Activated CD4-positive, alpha-beta T cell treated with anti-CD3 and anti-CD28 coated beads, Interleukin-2, Interleukin-4, amounts not matched to agents 100 ng/mL and 50 ng/mL, durations not matched to agents 16 hours and 8 hours (primary cell): Measurements from ENCODE around the gene MRPL20.
A peak's percentile ranks its signal among the peaks of the same experiment; 100 is the strongest.
"Not testable (repeated sequence)": the region's sequence is repeated elsewhere in the genome, so short reads cannot be mapped to it uniquely, and the experiment has no call there.

Experiments
- DNase-seq: peaks from one replicate; pipeline ENCODE4 v3.0.0-alpha.2; 2020; ENCODE audit warnings: low spot score

The MRPL20 gene

GRCh38 chr1:1425753-1426495, 18.8 kb upstream of the MRPL20 start:
- DNase-seq: no peak

- no peak for DNase-seq
Measured at GRCh38 chr1:1425426-1425752, 18.3 kb upstream of the MRPL20 start.

GRCh38 chr1:1424707-1425106, 17.6 kb upstream of the MRPL20 start:
- DNase-seq: no peak

DNA sequence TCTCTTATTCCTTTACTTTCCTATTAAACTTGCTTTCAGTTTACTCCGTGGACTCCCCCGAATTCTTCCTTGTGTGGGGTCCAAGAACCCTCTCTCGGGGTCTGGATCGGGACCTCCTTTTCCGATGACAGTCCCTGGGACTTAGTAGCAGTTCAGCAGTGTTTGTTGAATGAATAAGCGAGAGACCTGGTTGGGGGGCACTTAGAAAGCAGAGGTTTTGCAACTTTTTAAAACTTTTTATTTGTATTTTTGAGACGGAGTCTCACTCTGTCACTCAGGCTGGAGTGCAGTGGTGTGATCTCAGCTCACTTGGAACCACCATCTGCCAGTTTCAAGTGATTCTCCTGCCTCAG, 16.1 kb upstream of the MRPL20 start:
- no peak for DNase-seq

- no peak for DNase-seq
Measured at GRCh38 chr1:1422465-1423244, 15.6 kb upstream of the MRPL20 start.

GRCh38 chr1:1421907-1422464, 14.9 kb upstream of the MRPL20 start:
- no peak for DNase-seq

DNA sequence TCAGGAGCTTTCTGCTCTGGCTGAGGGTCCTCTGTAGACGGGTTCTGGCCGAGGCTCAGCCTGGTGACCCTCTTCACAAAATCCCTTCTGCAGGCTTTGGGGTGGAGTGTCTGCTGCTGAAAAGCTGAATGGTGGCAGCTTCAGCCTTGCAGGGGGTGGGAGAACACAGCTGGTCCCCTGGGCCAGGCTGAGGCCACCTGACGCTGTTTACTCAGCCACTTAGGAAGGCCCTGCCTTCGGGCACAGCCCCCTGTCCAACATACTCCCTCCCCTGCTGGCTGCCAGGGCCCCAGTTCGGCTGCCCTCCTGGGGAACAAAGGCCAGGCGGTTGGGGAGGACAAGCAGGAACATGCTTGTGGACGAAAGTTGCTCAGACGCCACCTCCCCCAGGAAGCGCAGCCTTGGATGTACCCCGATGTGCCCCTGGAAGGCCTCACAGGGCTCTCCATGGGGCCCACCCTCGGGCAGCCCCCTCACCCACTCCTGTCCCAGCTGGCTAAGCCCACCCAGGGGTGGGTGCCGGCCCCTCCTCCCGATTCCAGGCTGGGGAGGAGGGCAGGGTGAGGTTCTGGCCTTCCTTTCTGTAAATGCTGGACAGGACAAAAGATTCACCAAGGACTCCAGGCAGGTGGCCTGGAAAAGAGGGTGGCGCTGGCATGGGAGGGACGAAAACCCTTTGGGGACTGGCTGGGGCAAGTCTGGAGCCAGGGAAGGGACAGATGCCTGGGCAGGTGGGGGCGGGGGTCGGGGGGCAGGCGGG, 14.2 kb upstream of the MRPL20 start, which contains the start of gene ANKRD65:
ANKRD65 (minus strand) TSS at position 130 of the 760 bp plus-strand sequence. CDS start 271 bp downstream, outside the sequence.
- DNase-seq: no peak

DNA sequence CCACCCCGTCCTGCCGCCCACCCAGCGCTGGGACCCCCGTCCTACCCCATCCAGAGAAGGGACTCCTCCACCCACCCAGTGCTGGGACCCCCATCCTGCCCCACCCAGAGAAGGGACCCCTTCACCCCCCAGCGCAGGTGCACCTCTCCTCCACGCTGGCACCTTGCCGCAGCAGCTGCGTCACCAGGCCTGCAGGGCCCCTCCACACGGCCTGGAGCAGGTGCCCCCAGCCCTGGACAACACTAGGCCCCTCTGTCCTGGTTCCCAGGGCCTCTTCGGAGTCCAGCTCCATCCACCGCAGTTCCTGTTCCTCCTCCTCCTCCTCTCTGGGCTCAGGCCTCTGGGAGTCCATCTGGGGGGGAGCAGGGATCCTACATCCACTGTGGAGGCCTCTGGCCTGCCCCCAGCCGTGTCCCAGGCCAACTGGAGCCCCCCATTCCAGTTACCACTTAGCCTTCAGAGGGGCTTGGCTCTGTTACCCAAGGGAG, 13.6 kb upstream of the MRPL20 start:
- no peak for DNase-seq

DNA sequence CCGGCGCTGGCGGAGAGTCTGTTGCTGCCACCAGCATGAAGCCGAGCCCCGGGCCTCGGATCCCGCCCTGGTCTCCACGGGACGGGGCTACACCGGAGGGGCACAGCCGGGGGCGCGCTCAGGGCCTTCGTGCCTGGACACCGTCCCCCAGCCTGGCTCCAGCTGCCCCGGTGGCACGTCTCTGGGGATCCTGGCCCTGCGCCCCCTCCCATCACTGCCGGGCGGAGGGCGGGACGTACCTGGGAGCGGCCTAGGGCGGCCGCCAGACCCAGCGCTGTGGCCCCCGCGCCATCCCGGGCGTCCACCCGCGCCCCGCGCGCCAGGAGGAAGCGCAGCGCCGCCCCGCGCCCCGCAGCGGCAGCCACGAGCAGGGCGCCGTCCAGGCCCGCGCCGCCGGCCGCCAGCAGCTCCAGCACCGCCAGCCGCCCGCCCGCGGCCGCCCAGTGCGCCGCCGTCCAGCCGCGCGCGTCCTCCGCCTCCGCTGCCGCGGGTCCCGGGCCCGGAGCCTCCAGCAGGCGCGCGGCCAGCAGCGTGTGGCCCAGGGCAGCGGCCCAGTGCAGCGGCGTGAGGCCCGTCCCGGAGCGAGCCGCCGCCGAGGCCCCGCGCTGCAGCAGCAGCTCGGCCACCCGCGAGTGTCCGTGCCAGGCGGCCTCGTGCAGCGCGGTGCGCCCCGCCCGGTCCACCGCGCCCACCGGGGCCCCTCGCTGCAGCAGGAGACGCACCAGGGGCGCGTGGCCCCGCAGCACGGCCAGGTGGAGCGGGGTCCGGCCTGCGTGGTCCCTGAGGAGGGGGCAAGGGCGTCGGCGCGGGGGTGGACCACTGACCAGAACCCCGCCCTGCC, 12.9 kb upstream of the MRPL20 start:
- DNase-seq: no peak

DNA sequence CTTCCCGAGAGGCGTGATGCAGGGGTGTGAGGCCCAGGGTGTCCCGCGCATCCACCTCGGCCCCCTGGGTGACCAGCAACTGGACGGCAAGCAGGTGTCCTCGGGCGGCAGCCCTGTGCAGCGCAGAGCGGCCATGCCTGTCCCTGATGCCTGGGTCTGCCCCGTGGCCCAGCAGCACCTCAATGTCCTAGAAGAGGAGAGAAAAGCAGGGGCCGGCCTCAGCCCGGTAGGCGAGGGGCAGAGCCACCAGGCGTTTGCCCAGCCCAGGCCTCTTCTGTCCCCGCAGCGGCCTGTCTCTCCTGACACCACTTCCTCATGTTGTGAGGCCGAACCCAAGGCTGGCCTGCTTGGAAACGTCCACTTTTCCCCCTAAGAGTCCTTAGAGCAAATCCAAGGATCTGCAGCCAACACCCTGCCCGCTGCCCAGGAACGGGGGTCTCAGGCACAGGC, 12.3 kb upstream of the MRPL20 start:
- no peak for DNase-seq

GRCh38 chr1:1418464-1419362, 11.6 kb upstream of the MRPL20 start:
- DNase-seq: no peak

DNA sequence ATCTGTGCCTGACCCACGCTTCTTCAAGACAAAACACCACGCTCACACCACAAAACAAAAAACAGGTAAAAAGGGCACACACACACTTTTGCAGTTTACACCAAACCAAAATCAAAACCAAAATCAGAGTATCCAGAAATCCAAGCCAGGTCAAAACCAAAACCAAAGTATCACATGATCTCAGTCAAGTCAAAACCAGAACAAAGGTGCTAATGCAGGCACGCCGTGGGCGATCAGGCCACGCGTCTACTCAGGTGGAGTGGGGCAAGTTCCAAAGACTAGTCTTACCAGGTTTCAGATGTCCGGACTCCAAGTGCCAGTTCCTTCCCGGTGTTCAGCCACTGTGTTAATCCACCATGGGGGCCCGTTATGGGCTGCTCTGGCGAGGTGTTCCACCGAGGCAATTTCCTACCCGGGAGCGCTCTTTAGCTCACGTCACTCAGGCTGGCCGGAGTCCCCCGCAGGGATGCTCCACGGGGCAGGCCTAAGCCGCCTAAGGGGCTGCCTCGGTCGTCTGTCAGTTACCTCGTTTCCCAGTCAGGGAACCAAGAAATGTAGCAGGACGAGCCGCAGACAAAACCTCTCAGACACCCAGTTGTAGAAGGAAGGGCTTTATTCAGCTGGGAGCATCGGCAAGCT, 10.9 kb upstream of the MRPL20 start:
- DNase-seq: peak; percentile 49

- not testable (repeated sequence) for DNase-seq
Measured at GRCh38 chr1:1417396-1417795, 10.3 kb upstream of the MRPL20 start.

DNA sequence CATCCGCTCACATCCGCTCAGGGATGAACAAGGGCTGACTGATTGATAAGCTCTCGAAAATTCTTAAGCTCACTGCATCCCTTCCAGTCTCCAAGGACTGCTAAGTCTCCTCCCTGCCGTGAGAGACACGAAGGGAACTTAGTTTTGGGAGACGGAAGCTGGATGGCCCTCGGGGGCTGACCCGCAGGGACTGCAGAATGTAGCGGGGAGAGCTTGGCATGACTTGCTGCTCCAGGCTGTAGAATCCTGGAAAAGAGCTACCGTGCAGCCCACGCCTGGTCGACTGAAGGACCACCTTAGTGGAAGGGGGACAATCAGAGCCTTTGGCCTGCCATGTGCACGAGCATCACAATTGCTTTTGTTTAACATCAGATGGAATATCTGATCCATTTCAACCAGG, 8.7 kb upstream of the MRPL20 start:
- DNase-seq: no peak

DNA sequence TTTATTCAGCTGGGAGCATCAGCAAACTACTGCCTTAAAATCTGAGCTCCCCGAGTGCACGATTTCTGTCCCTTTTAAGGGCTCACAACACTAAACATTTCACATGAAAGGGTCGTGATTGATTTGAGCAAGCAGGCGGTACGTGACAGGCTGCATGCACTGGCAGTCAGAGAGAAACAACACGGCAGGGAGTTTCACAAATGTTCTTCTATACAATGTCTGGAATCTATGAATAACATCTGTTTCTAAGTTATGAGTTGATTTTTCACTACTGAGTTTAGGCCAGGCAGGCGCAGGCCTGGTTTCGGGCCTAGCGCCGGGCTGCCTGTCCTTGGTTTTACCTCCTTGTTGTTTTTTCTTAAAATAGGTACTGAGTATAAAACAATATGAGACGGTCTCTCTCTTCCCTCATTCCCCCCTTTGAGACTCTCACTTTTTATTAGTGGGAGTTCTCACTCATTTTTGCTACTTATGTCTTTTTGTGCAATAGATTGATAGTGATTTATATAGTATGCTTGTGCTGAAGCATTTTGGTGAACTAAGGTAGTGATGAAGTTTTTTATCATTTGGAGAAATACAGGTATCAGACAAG, 5.3 kb upstream of the MRPL20 start:
- DNase-seq: not testable (repeated sequence)

DNA sequence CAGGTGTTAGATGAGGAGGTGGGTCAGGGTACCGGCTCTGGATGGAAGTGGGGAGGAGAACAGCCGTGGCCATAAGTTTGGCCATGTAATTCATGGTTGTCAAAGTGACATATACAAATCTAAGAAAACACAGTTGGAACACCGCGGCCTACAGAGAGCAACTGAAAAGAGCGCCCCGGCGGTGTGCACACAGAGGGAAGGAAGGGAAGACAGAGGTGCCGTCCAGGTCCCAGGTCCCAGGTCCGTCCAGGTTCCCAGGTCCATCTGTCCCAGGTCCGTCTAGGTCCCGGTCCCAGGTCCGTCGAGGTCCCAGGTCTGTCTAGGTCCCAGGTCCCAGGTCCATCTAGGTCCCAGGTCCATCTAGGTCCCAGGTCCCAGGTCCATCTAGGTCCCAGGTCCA, 4.5 kb upstream of the MRPL20 start:
- no peak for DNase-seq

DNA sequence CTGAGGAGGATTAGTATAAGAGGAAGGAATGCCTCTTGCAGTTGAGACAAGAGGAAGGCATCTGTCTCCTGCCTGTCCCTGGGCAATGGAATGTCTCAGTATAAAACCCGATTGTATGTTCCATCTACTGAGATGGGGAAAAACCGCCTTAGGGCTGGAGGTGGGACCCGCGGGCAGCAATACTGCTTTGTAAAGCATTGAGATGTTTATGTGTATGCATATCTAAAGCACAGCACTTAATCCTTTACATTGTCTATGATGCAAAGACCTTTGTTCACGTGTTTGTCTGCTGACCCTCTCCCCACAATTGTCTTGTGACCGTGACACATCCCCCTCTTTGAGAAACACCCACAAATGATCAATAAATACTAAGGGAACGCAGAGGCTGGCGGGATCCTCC, 3.1 kb upstream of the MRPL20 start:
- DNase-seq: not testable (repeated sequence)

DNA sequence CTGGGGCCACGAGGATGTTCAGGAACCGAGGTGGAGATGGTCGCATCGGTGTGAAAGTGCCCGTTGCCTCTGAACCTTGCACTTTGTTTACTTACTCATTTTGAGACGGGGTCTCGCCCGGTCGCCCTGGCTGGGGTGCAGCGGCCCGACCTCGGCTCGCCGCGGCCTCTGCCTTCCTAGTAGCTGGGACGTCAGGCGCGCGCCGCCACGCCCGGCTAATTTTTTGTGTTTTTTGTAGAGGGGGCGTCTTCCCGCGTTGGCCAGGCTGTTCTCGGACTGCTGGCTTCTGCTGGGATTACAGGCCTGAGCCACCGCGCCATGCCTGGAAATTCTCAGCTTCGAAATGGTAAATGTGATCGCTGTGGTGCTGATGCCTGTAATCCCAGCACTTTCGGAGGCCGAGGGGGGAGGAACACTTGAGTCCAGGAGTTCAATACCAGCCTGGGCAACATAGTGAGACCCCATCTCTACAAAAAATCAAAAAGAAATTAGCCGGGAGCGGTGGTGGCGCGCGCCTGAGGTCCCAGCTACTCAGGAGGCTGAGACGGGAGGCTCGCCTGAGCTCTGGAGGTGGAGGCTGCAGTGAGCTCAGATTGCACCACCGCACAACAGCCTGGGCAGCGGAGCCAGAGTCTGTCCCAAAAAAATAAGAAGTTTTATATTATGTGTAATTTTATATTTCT, 684 bp upstream of the MRPL20 start:
- DNase-seq: no peak
